HG03045 (cell line): ENCODE measurements around the gene NCKAP5.

Source experiments
- ATAC-seq: cut with Tn5 transposase; IDR thresholded peaks from one replicate; pipeline ENCODE4 v1.9.1; 2021; ENCODE audit warnings: mild to moderate bottlenecking, moderate library complexity; ENCODE audit not compliant: unreplicated experiment

NCKAP5 gene

GRCh38 chr2:133303150-133303549 lies 265.1 kb downstream of the NCKAP5 start:
- no peak for ATAC-seq

- ATAC-seq = no peak
Measured at GRCh38 chr2:133296401-133296800, 271.9 kb downstream of the NCKAP5 start.

GRCh38 chr2:133293544-133294353 lies 274.5 kb downstream of the NCKAP5 start:
- no peak for ATAC-seq

- no peak for ATAC-seq
Measured at GRCh38 chr2:133292259-133292658, 276.0 kb downstream of the NCKAP5 start.

- ATAC-seq = no peak
Measured at GRCh38 chr2:133287709-133288108, 280.6 kb downstream of the NCKAP5 start.

GRCh38 chr2:133286326-133286922 lies 281.8 kb downstream of the NCKAP5 start:
- no peak for ATAC-seq

- ATAC-seq = no peak
Measured at GRCh38 chr2:133273031-133273430, 295.2 kb downstream of the NCKAP5 start.

- no peak for ATAC-seq
Measured at GRCh38 chr2:133271105-133271504, 297.2 kb downstream of the NCKAP5 start.

- no peak for ATAC-seq
Measured at GRCh38 chr2:133270550-133270949, 297.7 kb downstream of the NCKAP5 start.

GRCh38 chr2:133266926-133267590 lies 301.2 kb downstream of the NCKAP5 start:
- no peak for ATAC-seq

- ATAC-seq = no peak
Measured at GRCh38 chr2:133266041-133266925, 302.0 kb downstream of the NCKAP5 start.

- ATAC-seq = no peak
Measured at GRCh38 chr2:133265432-133265949, 302.8 kb downstream of the NCKAP5 start.

- no peak for ATAC-seq
Measured at GRCh38 chr2:133264989-133265401, 303.3 kb downstream of the NCKAP5 start.

- no peak for ATAC-seq
Measured at GRCh38 chr2:133262893-133263292, 305.4 kb downstream of the NCKAP5 start.

GRCh38 chr2:133255360-133255759 lies 312.9 kb downstream of the NCKAP5 start:
- no peak for ATAC-seq

GRCh38 chr2:133253793-133254192 lies 314.5 kb downstream of the NCKAP5 start:
- ATAC-seq = no peak

GRCh38 chr2:133252780-133253355 lies 315.4 kb downstream of the NCKAP5 start:
- no peak for ATAC-seq

- no peak for ATAC-seq
Measured at GRCh38 chr2:133249362-133249761, 318.9 kb downstream of the NCKAP5 start.

GRCh38 chr2:133248264-133248663 lies 320.0 kb downstream of the NCKAP5 start:
- no peak for ATAC-seq

GRCh38 chr2:133247631-133248030 lies 320.6 kb downstream of the NCKAP5 start:
- ATAC-seq = no peak
